Measurements from ENCODE around the gene MARK4.

MARK4 gene

DNA sequence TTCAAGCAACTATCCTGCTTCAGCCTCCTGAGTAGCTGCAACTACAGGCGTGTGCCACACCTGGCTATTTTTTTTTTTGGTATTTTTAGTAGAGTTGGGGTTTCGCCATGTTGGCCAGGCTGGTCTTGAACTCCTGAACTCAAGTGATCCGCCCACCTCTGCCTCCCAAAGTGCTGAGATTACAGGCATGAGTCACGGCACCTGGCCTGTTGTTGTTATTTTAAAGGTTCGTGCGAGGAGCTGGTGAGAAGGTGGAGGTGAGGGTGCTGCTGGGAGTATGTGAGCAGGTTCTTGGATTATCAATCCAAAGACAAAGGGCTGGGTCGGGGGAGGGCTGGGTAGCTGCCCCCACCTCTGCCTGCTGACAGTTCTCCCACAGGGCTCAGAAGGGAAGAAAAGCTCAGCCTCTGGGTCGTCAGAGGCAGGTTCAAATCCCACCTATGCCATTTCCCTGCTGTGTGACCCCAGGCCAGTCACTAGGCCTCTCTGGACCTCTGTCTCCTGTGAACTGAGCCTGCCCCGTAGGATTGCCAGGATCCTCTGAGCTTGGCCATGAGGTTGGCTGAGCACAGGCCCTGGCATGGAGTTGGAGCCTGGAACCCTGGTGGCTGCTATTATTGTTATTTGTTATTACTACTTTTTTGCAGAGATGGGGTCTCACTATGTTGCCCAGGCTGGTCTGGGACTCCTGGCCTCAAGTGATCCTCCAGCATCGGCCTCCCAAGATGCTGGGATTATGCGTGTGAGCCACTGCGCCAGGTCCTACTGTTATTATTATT, 70.1 kb downstream of the MARK4 start:
- H3K36me3 ChIP-seq (ENCODE audit: control insufficient read depth in 4 of 4, insufficient read depth in 4 of 4, low read length in 3 of 4): no peaks in the 10 kb centered on the region
- peaks cover 0 to 43% (median 11%) of the 10 kb centered on the region in 5 experiments for H3K27me3 ChIP-seq (replicated peaks in 2 of 5; ENCODE audit: control insufficient read depth in 4 of 5, insufficient read depth in 5 of 5, low read length in 4 of 5)
- peaks cover 0 to 13% (median 9%) of the 10 kb centered on the region in 4 experiments for H3K4me1 ChIP-seq (ENCODE audit: control extremely low read depth in 1 of 4, control insufficient read depth in 4 of 4, insufficient read depth in 4 of 4, low read length in 3 of 4)
- no peak for DNase-seq
- POLR2A ChIA-PET: interaction anchor here (0.6 kb wide), 1 partner anchor 14 kb away, joined by 3 read pairs; no protein-coding TSS in a partner anchor
- CTCF ChIA-PET: interaction anchor here (0.7 to 0.8 kb wide), 2 partner anchors 18 to 72 kb away, joined by 3 to 4 read pairs; no protein-coding TSS in a partner anchor
- no peak overlapping the region for H3K4me3 ChIP-seq (ENCODE audit: control insufficient read depth in 1 of 7, extremely low read depth in 1 of 7, insufficient read depth in 4 of 7, low read depth in 2 of 7, low read length in 6 of 7)
- 100% methylated on average over 3 of the region's 12 CpGs for WGBS (ENCODE audit: insufficient coverage)
- no peak overlapping the region for H3K27ac ChIP-seq (ENCODE audit: insufficient read depth in 1 of 2, low read depth in 1 of 2, low read length in 2 of 2, poor library complexity in 1 of 2, severe bottlenecking in 2 of 2)
- H3K9me3 ChIP-seq (ENCODE audit: control extremely low read depth in 1 of 5, control insufficient read depth in 4 of 5, insufficient read depth in 2 of 5, low read depth in 1 of 5, low read length in 4 of 5): no peaks in the 10 kb centered on the region

DNA sequence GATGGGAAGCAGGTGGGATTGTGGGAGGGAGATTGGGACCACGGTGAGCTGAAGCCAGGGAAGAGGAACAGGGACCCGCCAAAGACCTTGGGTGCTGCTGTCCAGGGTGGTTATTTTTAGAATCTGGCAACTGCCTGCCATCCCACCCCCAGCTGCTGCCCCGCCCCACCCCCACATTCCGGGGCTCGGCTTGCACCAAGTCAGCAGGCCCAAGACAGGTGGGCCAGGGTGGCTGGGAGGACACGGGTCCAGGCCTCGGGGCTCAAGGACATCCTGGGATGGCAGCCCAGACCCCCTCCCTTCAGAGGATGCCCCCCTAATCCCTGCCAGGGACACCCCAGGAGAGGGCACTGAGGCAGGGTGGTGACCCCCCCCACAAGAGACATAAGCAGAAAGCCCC, 70.8 kb downstream of the MARK4 start:
- no peak for DNase-seq
- Histone ChIP-seq H3K36me3 (ENCODE audit: control insufficient read depth in 4 of 4, insufficient read depth in 4 of 4, low read length in 3 of 4) (no peaks in the 10 kb centered on the region), H3K27ac (ENCODE audit: insufficient read depth in 1 of 2, low read depth in 1 of 2, low read length in 2 of 2, poor library complexity in 1 of 2, severe bottlenecking in 2 of 2) (no peak overlapping the region), H3K4me3 (ENCODE audit: control insufficient read depth in 1 of 7, extremely low read depth in 1 of 7, insufficient read depth in 4 of 7, low read depth in 2 of 7, low read length in 6 of 7) (no peak overlapping the region), H3K4me1 (ENCODE audit: control extremely low read depth in 1 of 4, control insufficient read depth in 4 of 4, insufficient read depth in 4 of 4, low read length in 3 of 4) (peaks cover 0 to 14% (median 11%) of the 10 kb centered on the region in 4 experiments), H3K9me3 (ENCODE audit: control extremely low read depth in 1 of 5, control insufficient read depth in 4 of 5, insufficient read depth in 2 of 5, low read depth in 1 of 5, low read length in 4 of 5) (no peaks in the 10 kb centered on the region), H3K27me3 (replicated peaks in 2 of 5; ENCODE audit: control insufficient read depth in 4 of 5, insufficient read depth in 5 of 5, low read length in 4 of 5) (peaks cover 0 to 38% (median 11%) of the 10 kb centered on the region in 5 experiments)
- ChIA-PET POLR2A (no interaction called here), CTCF (no interaction called here)
- WGBS (ENCODE audit: insufficient coverage): 75% methylated on average over 1 of the region's 7 CpGs

DNA sequence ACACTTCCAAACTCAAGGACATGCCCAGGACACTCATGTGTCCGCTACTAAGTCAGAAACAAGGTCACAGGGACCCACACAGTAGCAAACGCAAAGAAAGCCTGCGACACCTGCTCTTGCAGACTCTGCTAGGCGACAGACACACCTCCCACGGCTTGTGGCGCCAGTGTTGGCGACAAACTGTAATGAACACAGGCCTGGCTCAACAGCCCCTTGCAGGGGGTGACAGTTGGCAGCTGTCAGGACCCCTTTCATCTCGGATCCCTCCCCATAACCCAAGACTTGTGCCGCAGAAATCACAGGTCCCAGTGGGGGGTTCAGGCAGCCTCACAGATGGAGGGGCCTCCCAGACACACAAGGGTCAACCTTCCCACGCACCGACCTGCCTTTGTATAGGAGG, 71.2 kb downstream of the MARK4 start:
- peak in 2 of 3 donors; percentile 35 to 52 for DNase-seq
- POLR2A ChIA-PET: no interaction called here
- peaks cover 0 to 14% (median 11%) of the 10 kb centered on the region in 4 experiments for H3K4me1 ChIP-seq (ENCODE audit: control extremely low read depth in 1 of 4, control insufficient read depth in 4 of 4, insufficient read depth in 4 of 4, low read length in 3 of 4)
- peaks cover 0 to 37% (median 11%) of the 10 kb centered on the region in 5 experiments for H3K27me3 ChIP-seq (replicated peaks in 2 of 5; ENCODE audit: control insufficient read depth in 4 of 5, insufficient read depth in 5 of 5, low read length in 4 of 5)
- WGBS (ENCODE audit: insufficient coverage): 84% methylated on average over 7 of the region's 11 CpGs
- H3K4me3 ChIP-seq (ENCODE audit: control insufficient read depth in 1 of 7, extremely low read depth in 1 of 7, insufficient read depth in 4 of 7, low read depth in 2 of 7, low read length in 6 of 7): no peak overlapping the region
- CTCF ChIA-PET: no interaction called here
- no peaks in the 10 kb centered on the region for H3K36me3 ChIP-seq (ENCODE audit: control insufficient read depth in 4 of 4, insufficient read depth in 4 of 4, low read length in 3 of 4)
- no peak overlapping the region for H3K27ac ChIP-seq (ENCODE audit: insufficient read depth in 1 of 2, low read depth in 1 of 2, low read length in 2 of 2, poor library complexity in 1 of 2, severe bottlenecking in 2 of 2)
- H3K9me3 ChIP-seq (ENCODE audit: control extremely low read depth in 1 of 5, control insufficient read depth in 4 of 5, insufficient read depth in 2 of 5, low read depth in 1 of 5, low read length in 4 of 5): no peaks in the 10 kb centered on the region

DNA sequence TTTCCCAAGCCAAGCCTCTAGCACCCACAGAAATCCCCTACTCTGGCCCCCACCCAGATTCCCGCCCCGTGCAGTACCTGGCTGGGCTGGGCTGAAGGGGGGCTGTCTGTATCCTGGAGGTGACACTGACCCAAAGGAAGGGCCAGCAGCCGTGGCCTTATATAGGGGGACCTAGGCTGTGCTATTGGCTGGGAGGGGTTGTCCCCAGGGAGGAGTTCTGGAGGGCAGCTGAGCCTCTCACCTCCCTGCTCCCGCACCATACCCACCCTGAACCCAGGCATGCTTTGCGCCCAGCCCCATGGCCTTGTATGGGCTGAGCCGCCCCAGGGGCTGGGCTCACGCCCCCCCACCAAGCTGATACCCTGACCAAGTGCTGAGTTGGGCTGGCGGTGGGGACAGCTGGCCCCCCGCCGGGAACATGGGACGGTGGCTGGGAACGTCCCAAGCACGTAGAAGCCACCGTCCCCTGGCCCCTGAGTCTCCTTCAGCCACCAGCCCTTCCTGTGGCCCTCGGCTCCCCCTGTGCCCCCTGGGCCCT, 71.7 kb downstream of the MARK4 start, which contains the start of gene CKM:
Gene CKM, minus strand, starts transcription at position 132 of the 538 bp plus-strand sequence. CDS start 3,162 bp downstream, outside the sequence.
- 43% methylated on average over 12 of the region's 15 CpGs for WGBS (ENCODE audit: insufficient coverage)
- no peak for DNase-seq
- peaks cover 0 to 33% (median 11%) of the 10 kb centered on the region in 5 experiments for H3K27me3 ChIP-seq (replicated peaks in 2 of 5; ENCODE audit: control insufficient read depth in 4 of 5, insufficient read depth in 5 of 5, low read length in 4 of 5)
- no peaks in the 10 kb centered on the region for H3K9me3 ChIP-seq (ENCODE audit: control extremely low read depth in 1 of 5, control insufficient read depth in 4 of 5, insufficient read depth in 2 of 5, low read depth in 1 of 5, low read length in 4 of 5)
- H3K27ac ChIP-seq (ENCODE audit: insufficient read depth in 1 of 2, low read depth in 1 of 2, low read length in 2 of 2, poor library complexity in 1 of 2, severe bottlenecking in 2 of 2): no peak within 1 kb of the TSS
- H3K4me1 ChIP-seq (ENCODE audit: control extremely low read depth in 1 of 4, control insufficient read depth in 4 of 4, insufficient read depth in 4 of 4, low read length in 3 of 4): peaks cover 0 to 14% (median 11%) of the 10 kb centered on the region in 4 experiments
- no peaks in the 10 kb centered on the region for H3K36me3 ChIP-seq (ENCODE audit: control insufficient read depth in 4 of 4, insufficient read depth in 4 of 4, low read length in 3 of 4)
- CTCF ChIA-PET: no interaction called here
- POLR2A ChIA-PET: no interaction called here
- H3K4me3 ChIP-seq (ENCODE audit: control insufficient read depth in 1 of 7, extremely low read depth in 1 of 7, insufficient read depth in 4 of 7, low read depth in 2 of 7, low read length in 6 of 7): peak within 1 kb of the TSS in 3 of 7 experiments; percentile 12 to 38 (median 19)

DNA sequence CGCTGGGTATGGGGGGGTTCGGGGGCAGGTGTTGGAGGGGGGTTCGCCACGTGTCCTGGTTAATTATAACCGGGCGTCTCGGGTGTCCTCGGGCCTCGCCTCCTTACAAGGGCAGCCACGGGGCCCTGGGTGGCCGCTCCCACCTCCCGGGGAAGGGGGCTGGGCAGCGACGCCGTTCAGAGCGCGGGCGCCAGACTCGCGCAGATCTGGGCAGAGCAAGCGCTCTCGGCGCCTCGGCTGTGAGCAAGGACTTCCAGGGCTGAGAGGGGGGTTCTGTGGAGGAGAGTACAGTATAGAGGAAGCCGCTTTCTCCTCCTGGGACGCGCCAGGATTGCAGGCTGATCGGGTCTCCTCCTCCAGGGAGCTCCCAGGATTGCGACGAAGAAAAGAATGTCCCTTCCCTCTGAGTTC, 72.6 kb downstream of the MARK4 start:
- H3K4me1 ChIP-seq (ENCODE audit: control extremely low read depth in 1 of 4, control insufficient read depth in 4 of 4, insufficient read depth in 4 of 4, low read length in 3 of 4): peaks cover 0 to 14% (median 11%) of the 10 kb centered on the region in 4 experiments
- H3K27ac ChIP-seq (ENCODE audit: insufficient read depth in 1 of 2, low read depth in 1 of 2, low read length in 2 of 2, poor library complexity in 1 of 2, severe bottlenecking in 2 of 2): no peak overlapping the region
- no peaks in the 10 kb centered on the region for H3K9me3 ChIP-seq (ENCODE audit: control extremely low read depth in 1 of 5, control insufficient read depth in 4 of 5, insufficient read depth in 2 of 5, low read depth in 1 of 5, low read length in 4 of 5)
- POLR2A ChIA-PET: no interaction called here
- WGBS (ENCODE audit: insufficient coverage): 4% methylated on average over 16 of the region's 30 CpGs
- H3K27me3 ChIP-seq (replicated peaks in 2 of 5; ENCODE audit: control insufficient read depth in 4 of 5, insufficient read depth in 5 of 5, low read length in 4 of 5): peaks cover 0 to 32% (median 11%) of the 10 kb centered on the region in 5 experiments
- DNase-seq: no peak
- peak overlapping the region in 3 of 7 experiments; percentile 12 to 38 (median 19) for H3K4me3 ChIP-seq (ENCODE audit: control insufficient read depth in 1 of 7, extremely low read depth in 1 of 7, insufficient read depth in 4 of 7, low read depth in 2 of 7, low read length in 6 of 7)
- CTCF ChIA-PET: no interaction called here
- H3K36me3 ChIP-seq (ENCODE audit: control insufficient read depth in 4 of 4, insufficient read depth in 4 of 4, low read length in 3 of 4): no peaks in the 10 kb centered on the region

DNA sequence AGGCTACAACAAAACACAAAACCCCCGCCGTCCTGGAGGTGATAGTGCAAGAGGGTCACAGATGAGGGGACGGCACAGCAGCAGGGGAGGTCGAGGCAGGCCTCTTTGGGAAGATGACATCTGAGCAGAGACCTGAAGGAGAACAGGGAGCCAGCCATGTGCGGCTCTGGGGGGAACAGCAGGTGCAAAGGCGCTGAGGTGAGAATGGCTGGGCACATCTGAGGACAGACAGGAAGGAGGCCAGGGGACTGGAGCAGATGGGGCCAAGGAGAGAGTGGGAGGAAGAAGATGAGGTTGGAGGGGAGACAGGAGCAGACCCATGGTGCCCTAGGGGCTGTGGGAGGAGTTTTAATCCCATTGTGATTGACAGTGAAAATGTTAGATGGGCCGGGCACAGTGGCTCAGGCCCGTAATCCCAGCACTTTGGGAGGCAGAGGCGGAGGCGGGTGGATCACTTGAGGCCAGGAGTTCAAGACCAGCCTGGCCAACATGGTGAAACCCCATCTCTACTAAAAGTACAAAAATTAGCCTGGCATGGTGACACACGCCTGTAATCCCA, 73.4 kb downstream of the MARK4 start:
- CTCF ChIA-PET: no interaction called here
- WGBS (ENCODE audit: insufficient coverage): 72% methylated on average over 6 of the region's 11 CpGs

More for the DNA sequence above, 73.4 kb downstream of the MARK4 start:
- Histone ChIP-seq H3K4me3 (ENCODE audit: control insufficient read depth in 1 of 7, extremely low read depth in 1 of 7, insufficient read depth in 4 of 7, low read depth in 2 of 7, low read length in 6 of 7) (no peak overlapping the region), H3K4me1 (ENCODE audit: control extremely low read depth in 1 of 4, control insufficient read depth in 4 of 4, insufficient read depth in 4 of 4, low read length in 3 of 4) (peaks cover 0 to 14% (median 11%) of the 10 kb centered on the region in 4 experiments), H3K27me3 (replicated peaks in 2 of 5; ENCODE audit: control insufficient read depth in 4 of 5, insufficient read depth in 5 of 5, low read length in 4 of 5) (peaks cover 0 to 32% (median 11%) of the 10 kb centered on the region in 5 experiments), H3K27ac (ENCODE audit: insufficient read depth in 1 of 2, low read depth in 1 of 2, low read length in 2 of 2, poor library complexity in 1 of 2, severe bottlenecking in 2 of 2) (no peak overlapping the region), H3K36me3 (ENCODE audit: control insufficient read depth in 4 of 4, insufficient read depth in 4 of 4, low read length in 3 of 4) (no peaks in the 10 kb centered on the region), H3K9me3 (ENCODE audit: control extremely low read depth in 1 of 5, control insufficient read depth in 4 of 5, insufficient read depth in 2 of 5, low read depth in 1 of 5, low read length in 4 of 5) (no peaks in the 10 kb centered on the region)
- no peak for DNase-seq
- POLR2A ChIA-PET: no interaction called here
